Uterus (tissue), 2 donors: ENCODE measurements around the gene PGBD5.

Source experiments
- CTCF ChIP-seq, 4 experiments: fragments of 200-600 bp in 2 of 4; fragments of 450-650 bp in 2 of 4; sonication (generic) in 2 of 4; IDR thresholded peaks; one replicate each; pipeline ENCODE4 v1.5.1; 2016 to 2019; ENCODE audit warnings: antibody characterized with exemption in 4 of 4, mild to moderate bottlenecking in 2 of 4, moderate library complexity in 1 of 4
- POLR2A ChIP-seq, 2 donors: fragments of 450-650 bp; IDR thresholded peaks; one replicate each; pipeline ENCODE4 v1.6.1; 2016; ENCODE audit warnings: antibody characterized with exemption in 2 of 2, mild to moderate bottlenecking in 1 of 2, moderate library complexity in 1 of 2

GRCh38 chr1:230337266-230337665 lies 88.9 kb downstream of the PGBD5 start:
- TF ChIP-seq CTCF (IDR thresholded peaks at IDR 0.05) (no peak), POLR2A (IDR thresholded peaks at IDR 0.05) (no peak)
